ENCODE data around the gene FCHSD2. TPM values are rescaled to one million over a fixed set of nuclear protein-coding genes. Genes with fewer than 3 reads are reported as not detected.

The FCHSD2 gene
- total RNA-seq, 1 donor from 2014 or later = 59.0 TPM

- ATAC-seq (no peak), DNase-seq (no peak)
- Histone ChIP-seq H3K36me3 (peaks cover 62% of the 10 kb centered on the region), H3K4me3 (no peak overlapping the region), H3K9me3 (no peaks in the 10 kb centered on the region), H3K27ac (no peak overlapping the region), H3K4me1 (peaks cover 32% of the 10 kb centered on the region), H3K27me3 (ENCODE audit: low read depth) (no peaks in the 10 kb centered on the region)
- TF ChIP-seq, protein P1, sequence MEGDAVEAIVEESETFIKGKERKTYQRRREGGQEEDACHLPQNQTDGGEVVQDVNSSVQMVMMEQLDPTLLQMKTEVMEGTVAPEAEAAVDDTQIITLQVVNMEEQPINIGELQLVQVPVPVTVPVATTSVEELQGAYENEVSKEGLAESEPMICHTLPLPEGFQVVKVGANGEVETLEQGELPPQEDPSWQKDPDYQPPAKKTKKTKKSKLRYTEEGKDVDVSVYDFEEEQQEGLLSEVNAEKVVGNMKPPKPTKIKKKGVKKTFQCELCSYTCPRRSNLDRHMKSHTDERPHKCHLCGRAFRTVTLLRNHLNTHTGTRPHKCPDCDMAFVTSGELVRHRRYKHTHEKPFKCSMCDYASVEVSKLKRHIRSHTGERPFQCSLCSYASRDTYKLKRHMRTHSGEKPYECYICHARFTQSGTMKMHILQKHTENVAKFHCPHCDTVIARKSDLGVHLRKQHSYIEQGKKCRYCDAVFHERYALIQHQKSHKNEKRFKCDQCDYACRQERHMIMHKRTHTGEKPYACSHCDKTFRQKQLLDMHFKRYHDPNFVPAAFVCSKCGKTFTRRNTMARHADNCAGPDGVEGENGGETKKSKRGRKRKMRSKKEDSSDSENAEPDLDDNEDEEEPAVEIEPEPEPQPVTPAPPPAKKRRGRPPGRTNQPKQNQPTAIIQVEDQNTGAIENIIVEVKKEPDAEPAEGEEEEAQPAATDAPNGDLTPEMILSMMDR (IDR thresholded peaks at IDR 0.05) = no peak
- intact Hi-C loops (cut with DNase I) = no loop called here
Observed at GRCh38 chr11:72825661-72826060, 316.5 kb downstream of the FCHSD2 start.

- Histone ChIP-seq H3K36me3 (peaks cover 63% of the 10 kb centered on the region), H3K27ac (no peak overlapping the region), H3K4me3 (no peak overlapping the region), H3K4me1 (peaks cover 32% of the 10 kb centered on the region), H3K27me3 (ENCODE audit: low read depth) (no peaks in the 10 kb centered on the region), H3K9me3 (no peaks in the 10 kb centered on the region)
- intact Hi-C loops (cut with DNase I) = no loop called here
- DNase-seq (no peak), ATAC-seq (no peak)
- TF ChIP-seq, protein P1 (IDR thresholded peaks at IDR 0.05) = no peak
Observed at GRCh38 chr11:72824811-72825505, 317.2 kb downstream of the FCHSD2 start.

DNA sequence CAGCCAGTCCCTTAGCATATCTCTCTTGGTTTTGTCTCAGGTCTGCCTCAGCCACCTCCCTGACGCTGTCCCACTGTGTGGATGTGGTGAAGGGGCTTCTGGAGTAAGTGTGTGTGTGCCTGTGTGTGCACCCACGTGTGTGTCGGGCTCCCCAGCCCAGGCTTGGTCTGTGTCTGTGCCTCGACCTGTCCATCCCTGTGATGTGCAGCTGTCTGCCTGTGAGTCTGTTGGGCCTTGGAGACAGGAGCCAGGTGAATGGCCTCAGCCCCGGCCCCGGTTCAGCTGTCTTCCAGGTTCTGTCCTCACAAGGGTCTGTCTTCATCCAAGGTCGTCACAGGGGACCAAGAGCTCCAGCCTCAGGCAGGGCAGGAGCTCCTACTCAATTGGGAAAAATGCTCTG lies 318.1 kb downstream of the FCHSD2 start:
- intact Hi-C loops (cut with DNase I) = no loop called here
- peaks cover 60% of the 10 kb centered on the region for H3K36me3 ChIP-seq
- H3K27ac ChIP-seq = no peak overlapping the region

GRCh38 chr11:72823105-72823804 lies 318.9 kb downstream of the FCHSD2 start:
- intact Hi-C loops (cut with DNase I) = no loop called here
- DNase-seq (no peak), ATAC-seq (no peak)
- TF ChIP-seq, protein P1 (IDR thresholded peaks at IDR 0.05) = no peak
- no peaks in the 10 kb centered on the region for H3K27me3 ChIP-seq (ENCODE audit: low read depth)
- H3K4me1 ChIP-seq = peaks cover 25% of the 10 kb centered on the region
- H3K4me3 ChIP-seq = no peak overlapping the region
- no peaks in the 10 kb centered on the region for H3K9me3 ChIP-seq
- peaks cover 60% of the 10 kb centered on the region for H3K36me3 ChIP-seq
- H3K27ac ChIP-seq = peak overlapping the region; percentile 31

More for the DNA sequence above, 318.1 kb downstream of the FCHSD2 start:
- Histone ChIP-seq H3K4me1 (peaks cover 32% of the 10 kb centered on the region), H3K4me3 (no peak overlapping the region), H3K27me3 (ENCODE audit: low read depth) (no peaks in the 10 kb centered on the region), H3K9me3 (no peaks in the 10 kb centered on the region)
- no peak for DNase-seq
- TF ChIP-seq, protein P1 (IDR thresholded peaks at IDR 0.05) = no peak
- ATAC-seq = no peak

GRCh38 chr11:72821920-72822799 lies 320.0 kb downstream of the FCHSD2 start:
- DNase-seq (peak; percentile 90), ATAC-seq (peak; percentile 92 to 93)
- Histone ChIP-seq H3K4me3 (peak overlapping the region; percentile 62), H3K9me3 (no peaks in the 10 kb centered on the region), H3K27ac (peak overlapping the region; percentile 60), H3K27me3 (ENCODE audit: low read depth) (no peaks in the 10 kb centered on the region), H3K36me3 (peaks cover 71% of the 10 kb centered on the region), H3K4me1 (peaks cover 14% of the 10 kb centered on the region)
- TF ChIP-seq, protein P1 (IDR thresholded peaks at IDR 0.05) = peak; percentile 34
- intact Hi-C loops (cut with DNase I) = no loop called here
